HEK293T (cell line): ENCODE data around the gene MORF4L1.

Experiments
- ARNT ChIP-seq: fragments of 450-650 bp; IDR thresholded peaks from 2 replicates; pipeline ENCODE4 v1.6.1; 2017; ENCODE audit warnings: mild to moderate bottlenecking
- BHLHE40 ChIP-seq: fragments of 450-650 bp; IDR thresholded peaks from 2 replicates; pipeline ENCODE4 v1.6.1; 2016; ENCODE audit warnings: mild to moderate bottlenecking, moderate library complexity, borderline replicate concordance
- FOXM1 ChIP-seq: fragments of 450-650 bp; IDR thresholded peaks from 2 replicates; pipeline ENCODE4 v1.6.1; 2017; ENCODE audit warnings: mild to moderate bottlenecking, borderline replicate concordance

DNA sequence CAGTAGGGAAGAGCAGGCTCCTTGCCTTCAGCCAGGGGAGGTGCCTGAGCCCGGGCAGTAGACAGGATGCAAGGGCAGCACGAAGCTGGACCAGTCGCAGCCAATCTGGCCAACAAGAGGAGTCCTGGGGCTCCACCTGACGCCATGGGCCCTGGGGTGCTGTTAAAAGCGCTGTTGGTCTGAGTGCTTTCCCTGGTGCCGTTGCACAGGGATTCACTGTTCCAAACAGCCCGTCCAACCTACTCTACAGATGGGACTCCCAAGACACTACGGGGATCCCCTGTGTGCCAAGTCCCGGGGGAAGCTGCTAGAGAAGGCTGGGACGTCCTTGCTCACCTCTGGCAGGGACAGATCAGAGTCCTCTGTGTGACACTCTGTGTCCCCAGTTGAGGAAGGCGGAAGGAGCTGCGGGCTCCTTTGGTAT lies 71.5 kb downstream of the MORF4L1 start:
- no peak for TF ChIP-seq FOXM1
- no peak for TF ChIP-seq BHLHE40
- TF ChIP-seq ARNT, result no peak
